Sigmoid colon (tissue), 4 donors: Measurements from ENCODE around the gene UNC13C.

Experiments
- POLR2A ChIP-seq, 2 donors: fragments of 450-650 bp; IDR thresholded peaks; one replicate each; pipeline ENCODE4 v1.6.1; 2016; ENCODE audit warnings: antibody characterized with exemption in 2 of 2, mild to moderate bottlenecking in 2 of 2, moderate library complexity in 2 of 2
- POLR2AphosphoS5 ChIP-seq, 4 donors: sonication (generic); formaldehyde crosslinking; IDR thresholded peaks; one replicate each; pipeline ENCODE4 v1.6.1; 2017; ENCODE audit warnings: antibody characterized with exemption in 4 of 4
- TF ChIP-seq, protein P1 (sequence below), 4 experiments: fragments of 450-650 bp in 3 of 4; fragments of 200-600 bp in 1 of 4; IDR thresholded peaks; one replicate each; pipeline ENCODE4 v1.5.1; 2016 to 2019; ENCODE audit warnings: antibody characterized with exemption in 4 of 4, mild to moderate bottlenecking in 3 of 4, moderate library complexity in 2 of 4

- TF ChIP-seq POLR2A (IDR thresholded peaks at IDR 0.05) = no peak
- TF ChIP-seq, protein P1, sequence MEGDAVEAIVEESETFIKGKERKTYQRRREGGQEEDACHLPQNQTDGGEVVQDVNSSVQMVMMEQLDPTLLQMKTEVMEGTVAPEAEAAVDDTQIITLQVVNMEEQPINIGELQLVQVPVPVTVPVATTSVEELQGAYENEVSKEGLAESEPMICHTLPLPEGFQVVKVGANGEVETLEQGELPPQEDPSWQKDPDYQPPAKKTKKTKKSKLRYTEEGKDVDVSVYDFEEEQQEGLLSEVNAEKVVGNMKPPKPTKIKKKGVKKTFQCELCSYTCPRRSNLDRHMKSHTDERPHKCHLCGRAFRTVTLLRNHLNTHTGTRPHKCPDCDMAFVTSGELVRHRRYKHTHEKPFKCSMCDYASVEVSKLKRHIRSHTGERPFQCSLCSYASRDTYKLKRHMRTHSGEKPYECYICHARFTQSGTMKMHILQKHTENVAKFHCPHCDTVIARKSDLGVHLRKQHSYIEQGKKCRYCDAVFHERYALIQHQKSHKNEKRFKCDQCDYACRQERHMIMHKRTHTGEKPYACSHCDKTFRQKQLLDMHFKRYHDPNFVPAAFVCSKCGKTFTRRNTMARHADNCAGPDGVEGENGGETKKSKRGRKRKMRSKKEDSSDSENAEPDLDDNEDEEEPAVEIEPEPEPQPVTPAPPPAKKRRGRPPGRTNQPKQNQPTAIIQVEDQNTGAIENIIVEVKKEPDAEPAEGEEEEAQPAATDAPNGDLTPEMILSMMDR (IDR thresholded peaks at IDR 0.05) = no peak
- TF ChIP-seq POLR2AphosphoS5 (IDR thresholded peaks at IDR 0.05) = no peak
Observed at GRCh38 chr15:54289590-54290136, 311.4 kb downstream of the UNC13C start.
